NCI-H2029 (cell line): ENCODE results near the gene CTBP1.
A peak's percentile ranks its signal among the peaks of the same experiment; 100 is the strongest.

Source experiments
- DNase-seq: peaks from one replicate; lab custom pipeline; 2025; lab: John Stamatoyannopoulos, UW

CTBP1 gene

GRCh38 chr4:1174941-1175634 is 73.8 kb downstream of the CTBP1 start:
- no peak for DNase-seq

GRCh38 chr4:1172971-1173757 is 75.8 kb downstream of the CTBP1 start:
- no peak for DNase-seq

- DNase-seq, result no peak
These were observed 76.6 kb downstream of the CTBP1 start, which contains the start of gene SPON2 for GRCh38 chr4:1172228-1172851. Gene SPON2 (minus strand): TSS chr4:1172583.

- DNase-seq, result no peak
These were observed 77.4 kb downstream of the CTBP1 start for GRCh38 chr4:1171311-1172227.

GRCh38 chr4:1170976-1171310 is 78.0 kb downstream of the CTBP1 start:
- no peak for DNase-seq

GRCh38 chr4:1170156-1170975 is 78.6 kb downstream of the CTBP1 start:
- DNase-seq, result no peak

- no peak for DNase-seq
These were observed 79.2 kb downstream of the CTBP1 start for GRCh38 chr4:1169691-1170096.

GRCh38 chr4:1169171-1169671 is 79.7 kb downstream of the CTBP1 start:
- DNase-seq, result no peak

GRCh38 chr4:1168191-1169101 is 80.5 kb downstream of the CTBP1 start:
- no peak for DNase-seq

- DNase-seq, result peak; percentile 95
These were observed 81.5 kb downstream of the CTBP1 start for GRCh38 chr4:1167244-1167949.

GRCh38 chr4:1166509-1167243 is 82.3 kb downstream of the CTBP1 start:
- no peak for DNase-seq

GRCh38 chr4:1164956-1165545 is 83.9 kb downstream of the CTBP1 start:
- DNase-seq, result no peak

GRCh38 chr4:1164444-1164843 is 84.5 kb downstream of the CTBP1 start:
- no peak for DNase-seq

- no peak for DNase-seq
These were observed 84.9 kb downstream of the CTBP1 start for GRCh38 chr4:1164040-1164439.
